ENCODE measurements around the gene STON1. TPM values are rescaled to one million over a fixed set of nuclear protein-coding genes. Genes with fewer than 3 reads are reported as not detected.

The STON1 gene
- total RNA-seq, 2 donors from 2014 or later = 34.0 to 48.7 TPM

GRCh38 chr2:48527226-48527885, 2.6 kb upstream of the STON1 start:
- H3K27me3 ChIP-seq (replicated peaks; ENCODE audit: insufficient read depth) = no peaks in the 10 kb centered on the region
- no peak for DNase-seq (ENCODE audit: low spot score)
- intact Hi-C loops (cut with DNase I) = loop anchor here (5.0 kb wide), 1 partner anchor 45 kb away; no protein-coding TSS in a partner anchor
- no peaks in the 10 kb centered on the region for H3K4me1 ChIP-seq (replicated peaks)
- TF ChIP-seq POLR2AphosphoS5 (IDR thresholded peaks at IDR 0.05) (no peak), CTCF (IDR thresholded peaks at IDR 0.05) (no peak), POLR2A (IDR thresholded peaks at IDR 0.05) (no peak)
- H3K9me3 ChIP-seq = no peaks in the 10 kb centered on the region
- H3K4me3 ChIP-seq = no peak overlapping the region
- peak overlapping the region; percentile 65 to 96 for H3K27ac ChIP-seq
- 44% methylated on average over 2 of the region's 2 CpGs for WGBS
- H3K36me3 ChIP-seq = no peaks in the 10 kb centered on the region

GRCh38 chr2:48528431-48528830, 1.5 kb upstream of the STON1 start:
- Histone ChIP-seq H3K27me3 (replicated peaks; ENCODE audit: insufficient read depth) (no peaks in the 10 kb centered on the region), H3K4me3 (no peak overlapping the region), H3K36me3 (no peaks in the 10 kb centered on the region), H3K27ac (peak overlapping the region; percentile 65 to 96), H3K9me3 (no peaks in the 10 kb centered on the region), H3K4me1 (replicated peaks) (no peaks in the 10 kb centered on the region)
- DNase-seq (ENCODE audit: low spot score) = no peak
- intact Hi-C loops (cut with DNase I) = loop anchor here (5.0 kb wide), 1 partner anchor 46 kb away; no protein-coding TSS in a partner anchor
- no peak for TF ChIP-seq POLR2AphosphoS5 (IDR thresholded peaks at IDR 0.05)
- no peak for TF ChIP-seq CTCF (IDR thresholded peaks at IDR 0.05)
- no peak for TF ChIP-seq POLR2A (IDR thresholded peaks at IDR 0.05)
- WGBS = 81% methylated on average over 5 of the region's 5 CpGs

GRCh38 chr2:48529194-48529593, 760 bp upstream of the STON1 start:
- WGBS = 22% methylated on average over 7 of the region's 7 CpGs
- no peaks in the 10 kb centered on the region for H3K9me3 ChIP-seq
- peak overlapping the region; percentile 93 to 97 for H3K4me3 ChIP-seq
- intact Hi-C loops (cut with DNase I) = loop anchor here (5.0 kb wide), 1 partner anchor 47 kb away; no protein-coding TSS in a partner anchor
- H3K27me3 ChIP-seq (replicated peaks; ENCODE audit: insufficient read depth) = no peaks in the 10 kb centered on the region
- H3K27ac ChIP-seq = peak overlapping the region; percentile 95 to 96
- no peaks in the 10 kb centered on the region for H3K4me1 ChIP-seq (replicated peaks)
- TF ChIP-seq CTCF (IDR thresholded peaks at IDR 0.05) = no peak
- no peak for TF ChIP-seq POLR2AphosphoS5 (IDR thresholded peaks at IDR 0.05)
- TF ChIP-seq POLR2A (IDR thresholded peaks at IDR 0.05) = no peak
- H3K36me3 ChIP-seq = no peaks in the 10 kb centered on the region
- no peak for DNase-seq (ENCODE audit: low spot score)

- Histone ChIP-seq H3K4me1 (replicated peaks) (no peaks in the 10 kb centered on the region), H3K4me3 (peak overlapping the region; percentile 93 to 97), H3K27me3 (replicated peaks; ENCODE audit: insufficient read depth) (no peaks in the 10 kb centered on the region), H3K27ac (peak overlapping the region; percentile 95 to 96), H3K36me3 (no peaks in the 10 kb centered on the region), H3K9me3 (no peaks in the 10 kb centered on the region)
- 3% methylated on average over 15 of the region's 15 CpGs for WGBS
- intact Hi-C loops (cut with DNase I) = loop anchor here (5.0 kb wide), 3 partner anchors 47 to 58 kb away; no protein-coding TSS in a partner anchor
- TF ChIP-seq CTCF (IDR thresholded peaks at IDR 0.05) (no peak), POLR2AphosphoS5 (IDR thresholded peaks at IDR 0.05) (no peak), POLR2A (IDR thresholded peaks at IDR 0.05) (no peak)
- no peak for DNase-seq (ENCODE audit: low spot score)
Measured at GRCh38 chr2:48529676-48530032, 300 bp upstream of the STON1 start.

- Histone ChIP-seq H3K4me1 (replicated peaks) (no peaks in the 10 kb centered on the region), H3K9me3 (no peaks in the 10 kb centered on the region), H3K36me3 (no peaks in the 10 kb centered on the region), H3K27me3 (replicated peaks; ENCODE audit: insufficient read depth) (no peaks in the 10 kb centered on the region), H3K27ac (peak overlapping the region; percentile 95 to 96), H3K4me3 (peak overlapping the region; percentile 93 to 97)
- 5% methylated on average over 6 of the region's 6 CpGs for WGBS
- TF ChIP-seq CTCF (IDR thresholded peaks at IDR 0.05) (no peak), POLR2AphosphoS5 (IDR thresholded peaks at IDR 0.05) (peak; percentile 84), POLR2A (IDR thresholded peaks at IDR 0.05) (peak; percentile 25)
- peak; percentile 93 for DNase-seq (ENCODE audit: low spot score)
- intact Hi-C loops (cut with DNase I) = loop anchor here (5.0 kb wide), 2 partner anchors 56 to 59 kb away; no protein-coding TSS in a partner anchor
Measured at GRCh38 chr2:48531141-48531648, 1.2 kb downstream of the STON1 start.

Data from prostate gland (tissue), 2 donors.